OCI-LY1 (cell line): ENCODE measurements around the gene SMIM34.
"Not testable (repeated sequence)": the region's sequence is repeated elsewhere in the genome, so short reads cannot be mapped to it uniquely, and the experiment has no call there.

ENCODE experiments used
- H2AFZ ChIP-seq: fragments of 200-600 bp; sonication (generic), shearing (Covaris generic); 2 replicates; pipeline ENCODE4 v1.6.0; 2014; ENCODE audit warnings: antibody characterized with exemption, mild to moderate bottlenecking, low read length
- H3F3A ChIP-seq: fragments of 200-600 bp; sonication (generic), shearing (Covaris generic); 2 replicates; pipeline ENCODE4 v1.6.0; 2014; ENCODE audit warnings: mild to moderate bottlenecking, antibody characterized with exemption, low read length, moderate library complexity; ENCODE audit not compliant: insufficient read depth
- H3K27ac ChIP-seq: fragments of 200-600 bp; sonication (generic); 2 replicates; pipeline ENCODE4 v1.5.1; 2014; ENCODE audit warnings: low read length, mixed run types, mild to moderate bottlenecking, low read depth; ENCODE audit not compliant: poor library complexity, severe bottlenecking
- H3K27me3 ChIP-seq: fragments of 200-600 bp; sonication (generic); 2 replicates; pipeline ENCODE4 v1.6.0; 2014; ENCODE audit warnings: antibody characterized with exemption, mild to moderate bottlenecking, low read length, moderate library complexity; ENCODE audit not compliant: insufficient read depth
- H3K36me3 ChIP-seq: fragments of 200-600 bp; sonication (generic); 2 replicates; pipeline ENCODE4 v1.6.1; 2014; ENCODE audit warnings: mild to moderate bottlenecking, antibody characterized with exemption, low read length, moderate library complexity, mixed read lengths; ENCODE audit not compliant: insufficient read depth
- H3K4me1 ChIP-seq: fragments of 200-600 bp; sonication (generic); 2 replicates; pipeline ENCODE4 v1.5.1; 2014; ENCODE audit warnings: mild to moderate bottlenecking, low read length, moderate library complexity; ENCODE audit not compliant: insufficient read depth, severe bottlenecking
- H3K4me2 ChIP-seq: fragments of 200-600 bp; sonication (generic), shearing (Covaris generic); 2 replicates; pipeline ENCODE4 v1.6.1; 2014; ENCODE audit warnings: low read length
- H3K4me3 ChIP-seq: fragments of 200-600 bp; sonication (generic); 2 replicates; pipeline ENCODE4 v1.5.1; 2014; ENCODE audit warnings: low read length, low read depth, mild to moderate bottlenecking, mixed read lengths; ENCODE audit not compliant: poor library complexity, severe bottlenecking
- H3K79me2 ChIP-seq: fragments of 200-600 bp; shearing (Covaris generic); 2 replicates; pipeline ENCODE4 v1.6.1; 2016; ENCODE audit warnings: mixed run types, low read length, mixed read lengths; ENCODE audit not compliant: insufficient read depth
- H3K9ac ChIP-seq: fragments of 200-600 bp; sonication (generic), shearing (Covaris generic); 2 replicates; pipeline ENCODE4 v1.6.1; 2014; ENCODE audit warnings: mild to moderate bottlenecking, low read length, mixed read lengths
- H3K9me2 ChIP-seq: fragments of 200-600 bp; sonication (generic), shearing (Covaris generic); 2 replicates; pipeline ENCODE4 v1.6.1; 2014; ENCODE audit warnings: low read depth, mild to moderate bottlenecking, low read length, mixed read lengths
- H3K9me3 ChIP-seq: fragments of 200-600 bp; shearing (Covaris generic); 2 replicates; pipeline ENCODE4 v1.6.1; 2014; ENCODE audit warnings: low read length, mixed read lengths
- H4K20me1 ChIP-seq: fragments of 200-600 bp; sonication (generic), shearing (Covaris generic); 2 replicates; pipeline ENCODE4 v1.6.0; 2016; ENCODE audit warnings: mild to moderate bottlenecking, low read length; ENCODE audit not compliant: insufficient read depth

Gene SMIM34

DNA sequence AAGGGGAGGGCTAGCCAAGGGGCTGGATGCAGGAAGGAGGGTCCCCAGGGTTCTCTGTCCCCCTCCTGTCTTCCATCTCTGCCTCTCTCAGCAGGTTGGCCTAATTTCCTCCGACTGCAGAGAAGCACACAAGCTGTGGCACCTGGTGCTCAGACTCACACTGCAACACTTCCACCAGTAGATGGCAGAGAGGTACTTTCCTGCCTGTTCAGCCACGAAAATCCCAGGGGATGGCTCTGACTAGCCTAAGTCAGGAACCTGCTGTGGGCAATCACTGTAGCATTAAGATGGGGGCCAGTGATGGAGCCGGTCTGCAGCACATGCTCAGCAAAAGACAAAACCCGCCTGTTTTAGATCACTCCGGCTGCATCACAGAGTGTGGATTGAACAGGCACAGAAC, 6.0 kb upstream of the SMIM34 start:
- H3K27me3 ChIP-seq, H3K9ac ChIP-seq, H4K20me1 ChIP-seq, H3K4me1 ChIP-seq, H3K4me3 ChIP-seq, H3K9me2 ChIP-seq, H3F3A ChIP-seq, H3K9me3 ChIP-seq, H2AFZ ChIP-seq, H3K4me2 ChIP-seq, H3K36me3 ChIP-seq, H3K27ac ChIP-seq, H3K79me2 ChIP-seq: not testable (repeated sequence)

DNA sequence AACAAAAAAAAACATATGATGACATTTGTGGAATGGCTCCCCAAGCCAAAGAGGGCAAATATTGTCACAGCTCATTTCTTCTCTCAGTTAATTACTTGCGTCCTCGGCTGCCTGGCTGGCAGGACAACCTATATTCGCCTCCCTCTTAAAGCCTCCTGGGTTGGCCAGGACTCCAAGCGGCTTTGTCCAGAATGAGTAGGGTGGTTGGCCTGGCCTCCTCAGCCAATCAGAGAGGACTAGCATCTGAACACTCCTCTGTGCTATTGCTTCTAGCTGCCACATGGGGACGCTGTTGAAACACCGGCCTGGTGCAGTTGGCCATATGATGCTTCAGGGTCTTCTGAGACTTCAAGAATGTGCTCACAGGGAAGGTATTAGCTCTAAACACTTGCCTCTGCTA, 4.7 kb upstream of the SMIM34 start:
- H3K9me3 ChIP-seq, H3F3A ChIP-seq, H3K9ac ChIP-seq, H3K9me2 ChIP-seq, H4K20me1 ChIP-seq, H2AFZ ChIP-seq, H3K79me2 ChIP-seq, H3K27me3 ChIP-seq, H3K36me3 ChIP-seq, H3K4me1 ChIP-seq, H3K27ac ChIP-seq, H3K4me3 ChIP-seq, H3K4me2 ChIP-seq: not testable (repeated sequence)

DNA sequence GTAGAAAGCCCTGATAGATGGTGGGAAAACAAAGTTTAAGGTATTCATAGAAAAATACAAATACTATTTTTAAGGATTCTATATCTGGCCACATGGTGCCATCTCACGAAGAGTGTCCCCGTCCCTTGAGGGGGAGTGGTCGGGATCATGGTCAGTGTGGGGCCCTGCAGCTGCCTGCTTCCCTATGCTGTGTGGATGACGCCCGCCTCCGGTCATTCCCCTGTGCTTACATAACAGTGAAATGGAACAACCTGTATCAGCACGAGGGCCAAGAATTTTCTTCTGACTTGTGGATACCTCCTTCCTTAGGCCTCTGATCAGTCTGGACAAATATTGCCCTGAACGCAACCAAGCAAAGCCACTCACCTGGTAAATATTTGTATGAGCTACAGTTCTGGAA, 3.6 kb upstream of the SMIM34 start:
- H3F3A ChIP-seq, H4K20me1 ChIP-seq, H3K4me2 ChIP-seq, H3K9ac ChIP-seq, H3K27me3 ChIP-seq, H2AFZ ChIP-seq, H3K9me3 ChIP-seq, H3K36me3 ChIP-seq, H3K4me1 ChIP-seq, H3K27ac ChIP-seq, H3K4me3 ChIP-seq, H3K9me2 ChIP-seq, H3K79me2 ChIP-seq: not testable (repeated sequence)

DNA sequence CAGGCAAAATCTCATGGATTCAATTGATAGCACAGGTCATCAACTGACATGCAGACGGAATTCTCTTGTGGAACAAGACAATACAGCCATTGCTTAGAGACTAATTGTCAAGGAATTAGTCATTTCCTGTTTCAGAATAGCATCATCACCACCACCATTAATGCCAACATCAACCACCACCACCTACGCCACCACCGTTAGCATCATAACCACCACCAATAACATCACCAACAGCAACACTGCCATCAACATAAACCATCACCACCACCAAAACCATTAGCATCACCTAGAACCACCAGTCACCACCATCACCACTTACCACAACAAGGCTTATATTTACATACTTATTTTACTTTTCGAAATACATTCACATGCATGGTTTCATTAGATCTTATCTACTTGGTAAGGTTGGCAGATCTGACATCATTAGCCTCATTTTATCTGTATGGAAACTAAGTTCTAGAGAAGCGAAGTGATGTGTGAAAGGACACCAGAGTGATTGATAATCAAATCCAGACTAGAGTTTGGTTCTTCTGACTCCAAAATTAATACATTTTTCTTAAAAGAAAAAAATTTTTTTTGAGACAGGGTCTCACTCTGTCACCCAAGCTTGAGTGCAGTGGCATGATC, 6.2 kb downstream of the SMIM34 start:
- H3K4me1 ChIP-seq, H3K4me3 ChIP-seq, H3K9ac ChIP-seq, H3K9me2 ChIP-seq, H2AFZ ChIP-seq, H3K27me3 ChIP-seq, H3K9me3 ChIP-seq, H3K79me2 ChIP-seq, H3K27ac ChIP-seq, H3K36me3 ChIP-seq, H3K4me2 ChIP-seq, H3F3A ChIP-seq, H4K20me1 ChIP-seq: not testable (repeated sequence)

DNA sequence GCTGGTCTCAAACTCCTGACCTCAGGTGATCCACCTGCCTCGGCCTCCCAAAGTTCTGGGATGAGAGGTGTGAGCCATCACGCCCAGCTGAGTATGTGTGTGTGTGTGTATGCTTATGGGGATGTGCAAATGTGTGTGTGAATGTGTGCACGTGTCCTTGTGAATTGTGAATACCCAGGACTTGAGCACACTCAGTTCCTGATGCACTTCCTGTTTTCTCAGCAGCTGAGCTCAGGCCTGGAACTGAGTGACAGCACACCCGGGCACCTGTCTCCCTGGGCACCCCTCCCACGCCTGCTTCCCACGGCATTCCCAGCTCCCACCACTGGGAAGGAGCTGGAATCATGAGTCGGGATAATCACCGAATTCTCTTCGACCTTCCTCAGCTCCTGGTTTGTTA, 16.5 kb downstream of the SMIM34 start:
- H3K4me1 ChIP-seq, H3K9me2 ChIP-seq, H3K27me3 ChIP-seq, H3K27ac ChIP-seq, H3F3A ChIP-seq, H3K9ac ChIP-seq, H2AFZ ChIP-seq, H3K9me3 ChIP-seq, H3K36me3 ChIP-seq, H3K79me2 ChIP-seq, H4K20me1 ChIP-seq, H3K4me2 ChIP-seq, H3K4me3 ChIP-seq: not testable (repeated sequence)

DNA sequence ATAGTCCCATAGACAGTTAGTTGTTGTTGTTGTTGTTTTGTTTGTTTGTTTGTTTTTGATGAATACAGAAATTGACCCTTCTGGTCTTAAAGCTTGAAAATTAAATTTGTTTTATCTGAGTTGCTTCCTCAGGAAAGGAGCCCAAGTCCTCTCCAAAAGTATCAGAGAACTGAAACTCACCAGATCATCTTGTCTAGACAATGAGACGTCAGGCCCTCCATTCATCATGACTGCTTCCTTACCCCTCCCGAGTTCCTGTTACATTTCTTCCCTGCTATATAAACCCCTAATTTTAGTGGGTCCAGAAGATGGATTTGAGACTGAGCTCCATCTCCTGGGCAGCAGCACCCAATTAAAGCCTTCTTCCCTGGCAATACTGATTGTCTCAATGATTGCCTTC, 17.1 kb downstream of the SMIM34 start:
- not testable (repeated sequence) for H3K9ac ChIP-seq, H3K4me2 ChIP-seq, H3F3A ChIP-seq, H2AFZ ChIP-seq, H3K9me3 ChIP-seq, H3K4me1 ChIP-seq, H3K9me2 ChIP-seq, H3K36me3 ChIP-seq, H3K27me3 ChIP-seq, H3K79me2 ChIP-seq, H3K4me3 ChIP-seq, H3K27ac ChIP-seq, H4K20me1 ChIP-seq

DNA sequence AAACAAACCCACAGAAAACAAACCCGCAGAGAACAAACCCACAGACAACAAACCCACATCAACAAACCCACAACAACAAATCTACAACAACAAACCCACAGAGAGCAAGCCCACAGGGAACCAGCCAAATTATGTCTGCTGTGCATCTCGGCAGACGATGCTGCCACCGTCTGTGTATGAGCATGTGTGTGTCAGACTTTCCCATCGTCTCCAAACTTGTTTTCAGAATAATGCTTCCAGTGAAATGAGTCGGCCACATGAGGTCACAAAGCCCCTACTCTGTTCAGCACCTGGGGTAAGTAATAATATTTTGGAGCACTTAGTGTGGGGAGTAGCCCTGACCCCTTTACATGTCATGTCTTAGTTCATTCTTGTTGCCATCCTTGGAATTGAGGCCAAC, 17.6 kb downstream of the SMIM34 start:
- H4K20me1 ChIP-seq, H3K4me2 ChIP-seq, H2AFZ ChIP-seq, H3K27me3 ChIP-seq, H3K36me3 ChIP-seq, H3F3A ChIP-seq, H3K9ac ChIP-seq, H3K4me1 ChIP-seq, H3K27ac ChIP-seq, H3K9me2 ChIP-seq, H3K4me3 ChIP-seq, H3K79me2 ChIP-seq, H3K9me3 ChIP-seq: not testable (repeated sequence)

DNA sequence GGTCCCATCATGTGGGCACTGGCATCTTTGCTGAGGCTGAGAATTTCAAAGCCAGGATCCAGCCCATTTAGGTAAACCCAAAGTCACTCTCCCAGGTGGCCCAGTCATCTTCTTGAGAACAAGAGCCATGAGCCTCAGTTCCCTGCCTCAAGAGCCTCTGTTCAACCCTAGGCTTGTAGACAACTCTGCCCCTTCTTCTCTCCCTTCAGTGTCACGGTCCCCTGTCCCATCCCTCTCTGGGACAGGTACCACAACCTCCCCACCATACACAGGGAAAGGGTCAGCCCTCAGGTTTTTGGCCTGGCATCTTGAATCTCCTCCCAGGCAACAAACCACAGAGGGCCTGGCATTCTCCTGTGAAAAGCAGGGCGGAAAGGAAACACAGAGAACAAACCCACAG, 18.1 kb downstream of the SMIM34 start:
- H3K27me3 ChIP-seq, H2AFZ ChIP-seq, H3K79me2 ChIP-seq, H3K9ac ChIP-seq, H4K20me1 ChIP-seq, H3K9me2 ChIP-seq, H3K27ac ChIP-seq, H3K4me2 ChIP-seq, H3K4me3 ChIP-seq, H3F3A ChIP-seq, H3K9me3 ChIP-seq, H3K36me3 ChIP-seq, H3K4me1 ChIP-seq: not testable (repeated sequence)
